Measurements from ENCODE around the gene MXD1. TPM values are rescaled to one million over a fixed set of nuclear protein-coding genes. Genes with fewer than 3 reads are reported as not detected.

The MXD1 gene
- total RNA-seq, 4 donors from 2014 or later, result 12.5 to 18.6 (median 15.7) TPM

GRCh38 chr2:69979902-69980807, 65.2 kb downstream of the MXD1 start:
- Histone ChIP-seq H3K9me3 (no peaks in the 10 kb centered on the region), H3K36me3 (no peaks in the 10 kb centered on the region), H3K27me3 (no peaks in the 10 kb centered on the region), H3K4me1 (no peaks in the 10 kb centered on the region), H3K4me3 (no peak overlapping the region), H3K27ac (no peak overlapping the region)
- DNase-seq (ENCODE audit: low spot score in 2 of 2), result no peak
- TF ChIP-seq POLR2AphosphoS5 (IDR thresholded peaks at IDR 0.05) (no peak), EP300 (IDR thresholded peaks at IDR 0.05) (no peak), CTCF (IDR thresholded peaks at IDR 0.05) (no peak), POLR2A (IDR thresholded peaks at IDR 0.05) (no peak)
- WGBS, result 77% methylated on average over 8 of the region's 8 CpGs

GRCh38 chr2:69983392-69983966, 68.6 kb downstream of the MXD1 start:
- Histone ChIP-seq H3K27ac (no peak overlapping the region), H3K9me3 (no peaks in the 10 kb centered on the region), H3K36me3 (no peaks in the 10 kb centered on the region), H3K4me3 (no peak overlapping the region), H3K4me1 (no peaks in the 10 kb centered on the region), H3K27me3 (no peaks in the 10 kb centered on the region)
- no peak for DNase-seq (ENCODE audit: low spot score in 2 of 2)
- WGBS, result 77% methylated on average over 3 of the region's 3 CpGs
- TF ChIP-seq POLR2AphosphoS5 (IDR thresholded peaks at IDR 0.05) (no peak), EP300 (IDR thresholded peaks at IDR 0.05) (no peak), POLR2A (IDR thresholded peaks at IDR 0.05) (no peak), CTCF (IDR thresholded peaks at IDR 0.05) (no peak)

- Histone ChIP-seq H3K9me3 (no peaks in the 10 kb centered on the region), H3K36me3 (no peaks in the 10 kb centered on the region), H3K27ac (no peak overlapping the region), H3K4me1 (no peaks in the 10 kb centered on the region), H3K27me3 (no peaks in the 10 kb centered on the region), H3K4me3 (no peak overlapping the region)
- no peak for TF ChIP-seq EP300 (IDR thresholded peaks at IDR 0.05)
- TF ChIP-seq POLR2AphosphoS5 (IDR thresholded peaks at IDR 0.05), result no peak
- TF ChIP-seq CTCF (IDR thresholded peaks at IDR 0.05), result no peak
- TF ChIP-seq POLR2A (IDR thresholded peaks at IDR 0.05), result no peak
- 92% methylated on average over 3 of the region's 3 CpGs for WGBS
- no peak for DNase-seq (ENCODE audit: low spot score in 2 of 2)
These were observed 70.3 kb downstream of the MXD1 start for GRCh38 chr2:69985216-69985615.

GRCh38 chr2:69985688-69986087, 70.8 kb downstream of the MXD1 start:
- Histone ChIP-seq H3K4me3 (no peak overlapping the region), H3K4me1 (no peaks in the 10 kb centered on the region), H3K27me3 (no peaks in the 10 kb centered on the region), H3K36me3 (no peaks in the 10 kb centered on the region), H3K9me3 (no peaks in the 10 kb centered on the region), H3K27ac (no peak overlapping the region)
- WGBS, result 79% methylated on average over 10 of the region's 10 CpGs
- DNase-seq (ENCODE audit: low spot score in 2 of 2), result no peak
- no peak for TF ChIP-seq POLR2A (IDR thresholded peaks at IDR 0.05)
- no peak for TF ChIP-seq EP300 (IDR thresholded peaks at IDR 0.05)
- no peak for TF ChIP-seq CTCF (IDR thresholded peaks at IDR 0.05)
- no peak for TF ChIP-seq POLR2AphosphoS5 (IDR thresholded peaks at IDR 0.05)

GRCh38 chr2:69986691-69987090, 71.8 kb downstream of the MXD1 start:
- no peak for DNase-seq (ENCODE audit: low spot score in 2 of 2)
- no peak overlapping the region for H3K27ac ChIP-seq
- TF ChIP-seq POLR2A (IDR thresholded peaks at IDR 0.05) (no peak), EP300 (IDR thresholded peaks at IDR 0.05) (no peak), CTCF (IDR thresholded peaks at IDR 0.05) (no peak), POLR2AphosphoS5 (IDR thresholded peaks at IDR 0.05) (no peak)

More at GRCh38 chr2:69986691-69987090, 71.8 kb downstream of the MXD1 start:
- no peaks in the 10 kb centered on the region for H3K9me3 ChIP-seq
- 88% methylated on average over 4 of the region's 4 CpGs for WGBS
- no peaks in the 10 kb centered on the region for H3K4me1 ChIP-seq
- H3K36me3 ChIP-seq, result no peaks in the 10 kb centered on the region
- H3K27me3 ChIP-seq, result no peaks in the 10 kb centered on the region
- no peak overlapping the region for H3K4me3 ChIP-seq
